Neural cell (in vitro differentiated cells): Measurements from ENCODE around the gene PBX4. TPM values are rescaled to one million over a fixed set of nuclear protein-coding genes. Genes with fewer than 3 reads are reported as not detected.

Source experiments
- H2AFZ ChIP-seq: fragments of 200-600, 300-800 bp; sonication (generic), shearing (Covaris generic); 2 replicates; pipeline ENCODE4 v1.6.0; 2014; ENCODE audit warnings: low read depth, mild to moderate bottlenecking, antibody characterized with exemption, low read length, moderate library complexity
- H3F3A ChIP-seq: fragments of 200-600 bp; shearing (Covaris generic); 2 replicates; pipeline ENCODE4 v1.6.1; 2016; ENCODE audit warnings: mild to moderate bottlenecking, moderate library complexity, mixed read lengths, antibody characterized with exemption, low read length; ENCODE audit not compliant: insufficient read depth, poor library complexity, severe bottlenecking
- H3K27ac ChIP-seq: fragments of 200-600, 300-800 bp; sonication (generic), shearing (Covaris generic); 2 replicates; pipeline ENCODE4 v1.5.1; 2014; ENCODE audit warnings: mild to moderate bottlenecking, low read length, moderate library complexity
- H3K27me3 ChIP-seq: fragments of 300-800, 200-600 bp; sonication (generic), shearing (Covaris generic); 2 replicates; pipeline ENCODE4 v1.6.0; 2014; ENCODE audit warnings: mild to moderate bottlenecking, low read depth, low read length, moderate library complexity; ENCODE audit not compliant: insufficient read depth
- H3K36me3 ChIP-seq: fragments of 300-800, 200-600 bp; sonication (generic), shearing (Covaris generic); 2 replicates; pipeline ENCODE4 v1.5.1; 2014; ENCODE audit warnings: mild to moderate bottlenecking, antibody characterized with exemption, low read length, moderate library complexity; ENCODE audit not compliant: insufficient read depth
- H3K4me2 ChIP-seq: fragments of 300-800, 200-600 bp; sonication (generic), shearing (Covaris generic); 2 replicates; pipeline ENCODE4 v1.6.0; 2014; ENCODE audit warnings: mild to moderate bottlenecking, low read length
- H3K4me3 ChIP-seq: fragments of 300-800, 200-600 bp; sonication (generic), shearing (Covaris generic); 2 replicates; pipeline ENCODE4 v1.5.1; 2014; ENCODE audit warnings: mild to moderate bottlenecking, low read length, moderate library complexity
- H3K79me2 ChIP-seq: fragments of 200-600 bp; shearing (Covaris generic); replicated peaks from 2 replicates; pipeline ENCODE4 v1.6.0; 2014; ENCODE audit warnings: mild to moderate bottlenecking, low read length, moderate library complexity; ENCODE audit not compliant: insufficient read depth
- H3K9ac ChIP-seq: fragments of 300-800, 200-600 bp; sonication (generic), shearing (Covaris generic); 2 replicates; pipeline ENCODE4 v1.6.1; 2016; ENCODE audit warnings: mild to moderate bottlenecking, low read length, mixed read lengths
- H3K9me2 ChIP-seq: fragments of 200-600 bp; shearing (Covaris generic); 2 replicates; pipeline ENCODE4 v1.6.1; 2016; ENCODE audit warnings: mild to moderate bottlenecking, low read length, mixed read lengths; ENCODE audit not compliant: insufficient read depth
- H3K9me3 ChIP-seq: fragments of 200-600, 300-800 bp; sonication (generic), shearing (Covaris generic); 2 replicates; pipeline ENCODE4 v1.6.1; 2016; ENCODE audit warnings: mild to moderate bottlenecking, mixed run types, low read length, moderate library complexity, mixed read lengths
- H4K20me1 ChIP-seq: fragments of 200-600 bp; shearing (Covaris generic); 2 replicates; pipeline ENCODE4 v1.6.1; 2016; ENCODE audit warnings: mild to moderate bottlenecking, mixed run types; ENCODE audit not compliant: insufficient read depth
- EP300 ChIP-seq: fragments of 450-650 bp; conservative IDR thresholded peaks from 2 replicates; pipeline ENCODE4 v1.6.1; 2014; ENCODE audit warnings: antibody characterized with exemption, mild to moderate bottlenecking, moderate library complexity; ENCODE audit not compliant: poor library complexity, severe bottlenecking
- EZH2 ChIP-seq: fragments of 200-600, 300-800 bp; shearing (Covaris generic), sonication (generic); IDR thresholded peaks from 2 replicates; pipeline ENCODE4 v1.6.1; 2014; ENCODE audit warnings: antibody characterized with exemption, low read length, borderline replicate concordance, mild to moderate bottlenecking; ENCODE audit not compliant: insufficient read depth, poor library complexity, severe bottlenecking
- MXI1 ChIP-seq: fragments of 450-650 bp; conservative IDR thresholded peaks from 2 replicates; pipeline ENCODE4 v1.6.1; 2014; ENCODE audit warnings: antibody characterized with exemption, mild to moderate bottlenecking; ENCODE audit not compliant: poor library complexity, severe bottlenecking
- POLR2AphosphoS5 ChIP-seq: IDR thresholded peaks from 2 replicates; pipeline ENCODE4 v1.6.1; 2012
- RAD21 ChIP-seq: fragments of 450-650 bp; conservative IDR thresholded peaks from 2 replicates; pipeline ENCODE4 v1.6.1; 2014; ENCODE audit warnings: antibody characterized with exemption, mild to moderate bottlenecking, moderate library complexity
- SMC3 ChIP-seq: fragments of 450-650 bp; conservative IDR thresholded peaks from 2 replicates; pipeline ENCODE4 v1.6.1; 2014; ENCODE audit warnings: antibody characterized with exemption, mild to moderate bottlenecking, moderate library complexity; ENCODE audit not compliant: poor library complexity
- TAF1 ChIP-seq: IDR thresholded peaks from 2 replicates; pipeline ENCODE4 v1.6.1; 2012; ENCODE audit warnings: low read depth
- polyA plus RNA-seq: library from polyadenylated mRNA; depleted of rRNA; stranded (reverse); fragments of >200 nt; gene quantifications from 2 replicates; pipeline ENCODE4 v1.2.3, GENCODE V29; 2014
- TF ChIP-seq, protein P1 (sequence below): IDR thresholded peaks from 2 replicates; pipeline ENCODE4 v1.6.1; 2012; ENCODE audit warnings: borderline replicate concordance
- TF ChIP-seq, protein P2 (sequence below): fragments of 450-650 bp; IDR thresholded peaks from 2 replicates; pipeline ENCODE4 v1.5.1; 2014; ENCODE audit warnings: antibody characterized with exemption, mild to moderate bottlenecking, moderate library complexity; ENCODE audit not compliant: poor library complexity, severe bottlenecking

PBX4 gene
- polyA plus RNA-seq, 1 donor from 2014 or later = 7.5 TPM

DNA sequence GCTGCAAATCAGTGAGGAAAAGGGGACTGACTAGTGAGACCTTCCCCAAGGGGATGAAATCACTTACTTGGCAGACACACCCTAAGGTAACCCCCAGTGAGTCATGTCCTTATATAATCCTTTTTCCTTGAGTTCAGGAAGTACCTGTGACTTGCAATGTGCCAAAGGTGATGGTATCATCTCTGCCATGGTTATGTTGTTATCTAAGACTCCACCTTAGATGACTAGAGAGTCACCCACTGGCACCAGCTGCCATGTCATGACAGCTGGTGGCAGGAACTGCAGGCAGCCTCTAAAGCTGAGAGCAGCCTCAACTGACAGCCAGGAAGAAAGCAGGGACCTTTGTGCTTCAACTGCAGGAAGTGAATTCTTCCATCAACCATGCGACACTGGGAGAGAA lies 12.5 kb downstream of the PBX4 start:
- Histone ChIP-seq H3K9ac (no peak overlapping the region), H3K36me3 (no peaks in the 10 kb centered on the region), H3K27ac (no peak overlapping the region), H4K20me1 (no peaks in the 10 kb centered on the region), H3K9me3 (no peaks in the 10 kb centered on the region), H3K4me3 (no peak overlapping the region), H3K4me2 (no peak overlapping the region), H3K27me3 (no peaks in the 10 kb centered on the region), H3K79me2 (no peaks in the 10 kb centered on the region), H2AFZ (no peak overlapping the region), H3F3A (no peaks in the 10 kb centered on the region), H3K9me2 (no peaks in the 10 kb centered on the region)
- TF ChIP-seq POLR2AphosphoS5 = no peak
- no peak for TF ChIP-seq TAF1
- no peak for TF ChIP-seq RAD21
- TF ChIP-seq, protein P1, sequence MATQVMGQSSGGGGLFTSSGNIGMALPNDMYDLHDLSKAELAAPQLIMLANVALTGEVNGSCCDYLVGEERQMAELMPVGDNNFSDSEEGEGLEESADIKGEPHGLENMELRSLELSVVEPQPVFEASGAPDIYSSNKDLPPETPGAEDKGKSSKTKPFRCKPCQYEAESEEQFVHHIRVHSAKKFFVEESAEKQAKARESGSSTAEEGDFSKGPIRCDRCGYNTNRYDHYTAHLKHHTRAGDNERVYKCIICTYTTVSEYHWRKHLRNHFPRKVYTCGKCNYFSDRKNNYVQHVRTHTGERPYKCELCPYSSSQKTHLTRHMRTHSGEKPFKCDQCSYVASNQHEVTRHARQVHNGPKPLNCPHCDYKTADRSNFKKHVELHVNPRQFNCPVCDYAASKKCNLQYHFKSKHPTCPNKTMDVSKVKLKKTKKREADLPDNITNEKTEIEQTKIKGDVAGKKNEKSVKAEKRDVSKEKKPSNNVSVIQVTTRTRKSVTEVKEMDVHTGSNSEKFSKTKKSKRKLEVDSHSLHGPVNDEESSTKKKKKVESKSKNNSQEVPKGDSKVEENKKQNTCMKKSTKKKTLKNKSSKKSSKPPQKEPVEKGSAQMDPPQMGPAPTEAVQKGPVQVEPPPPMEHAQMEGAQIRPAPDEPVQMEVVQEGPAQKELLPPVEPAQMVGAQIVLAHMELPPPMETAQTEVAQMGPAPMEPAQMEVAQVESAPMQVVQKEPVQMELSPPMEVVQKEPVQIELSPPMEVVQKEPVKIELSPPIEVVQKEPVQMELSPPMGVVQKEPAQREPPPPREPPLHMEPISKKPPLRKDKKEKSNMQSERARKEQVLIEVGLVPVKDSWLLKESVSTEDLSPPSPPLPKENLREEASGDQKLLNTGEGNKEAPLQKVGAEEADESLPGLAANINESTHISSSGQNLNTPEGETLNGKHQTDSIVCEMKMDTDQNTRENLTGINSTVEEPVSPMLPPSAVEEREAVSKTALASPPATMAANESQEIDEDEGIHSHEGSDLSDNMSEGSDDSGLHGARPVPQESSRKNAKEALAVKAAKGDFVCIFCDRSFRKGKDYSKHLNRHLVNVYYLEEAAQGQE = no peak
- TF ChIP-seq, protein P2, sequence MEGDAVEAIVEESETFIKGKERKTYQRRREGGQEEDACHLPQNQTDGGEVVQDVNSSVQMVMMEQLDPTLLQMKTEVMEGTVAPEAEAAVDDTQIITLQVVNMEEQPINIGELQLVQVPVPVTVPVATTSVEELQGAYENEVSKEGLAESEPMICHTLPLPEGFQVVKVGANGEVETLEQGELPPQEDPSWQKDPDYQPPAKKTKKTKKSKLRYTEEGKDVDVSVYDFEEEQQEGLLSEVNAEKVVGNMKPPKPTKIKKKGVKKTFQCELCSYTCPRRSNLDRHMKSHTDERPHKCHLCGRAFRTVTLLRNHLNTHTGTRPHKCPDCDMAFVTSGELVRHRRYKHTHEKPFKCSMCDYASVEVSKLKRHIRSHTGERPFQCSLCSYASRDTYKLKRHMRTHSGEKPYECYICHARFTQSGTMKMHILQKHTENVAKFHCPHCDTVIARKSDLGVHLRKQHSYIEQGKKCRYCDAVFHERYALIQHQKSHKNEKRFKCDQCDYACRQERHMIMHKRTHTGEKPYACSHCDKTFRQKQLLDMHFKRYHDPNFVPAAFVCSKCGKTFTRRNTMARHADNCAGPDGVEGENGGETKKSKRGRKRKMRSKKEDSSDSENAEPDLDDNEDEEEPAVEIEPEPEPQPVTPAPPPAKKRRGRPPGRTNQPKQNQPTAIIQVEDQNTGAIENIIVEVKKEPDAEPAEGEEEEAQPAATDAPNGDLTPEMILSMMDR = no peak
- TF ChIP-seq EZH2 = no peak
- no peak for TF ChIP-seq EP300
- no peak for TF ChIP-seq MXI1
- TF ChIP-seq SMC3 = no peak

DNA sequence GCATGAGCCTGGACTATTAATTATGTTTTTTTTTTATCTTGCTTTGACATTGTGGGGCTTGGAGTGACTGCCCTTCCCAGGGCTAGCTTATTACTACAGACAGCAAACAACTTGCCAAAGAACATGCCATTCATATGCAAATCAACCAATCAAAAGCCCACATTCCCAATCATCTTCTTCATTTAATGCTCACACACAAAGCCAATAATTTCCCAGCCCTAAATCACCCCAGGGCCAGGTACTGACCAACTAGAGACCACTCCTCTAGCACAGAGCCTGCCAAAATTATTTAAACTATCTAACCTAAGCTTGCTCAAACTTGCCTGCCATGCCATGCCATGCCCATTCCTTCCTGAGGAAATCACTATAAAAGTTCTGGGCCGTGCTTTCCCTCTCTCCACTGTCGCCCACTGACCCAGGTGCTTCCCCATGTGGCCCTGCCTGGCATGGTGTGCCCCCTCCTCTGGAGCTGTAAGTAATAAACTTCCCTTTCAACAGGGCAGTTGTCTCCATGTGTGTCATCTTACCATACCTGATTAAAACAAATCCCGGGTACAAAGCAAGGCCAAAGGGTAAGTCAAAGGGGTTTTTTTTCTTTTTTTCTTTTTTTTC lies 15.7 kb downstream of the PBX4 start:
- no peaks in the 10 kb centered on the region for H3K9me3 ChIP-seq
- H2AFZ ChIP-seq = no peak overlapping the region
- no peaks in the 10 kb centered on the region for H3K9me2 ChIP-seq
- no peak overlapping the region for H3K4me2 ChIP-seq
- H3K4me3 ChIP-seq = no peak overlapping the region
- no peaks in the 10 kb centered on the region for H3F3A ChIP-seq
- no peaks in the 10 kb centered on the region for H3K79me2 ChIP-seq
- H3K36me3 ChIP-seq = no peaks in the 10 kb centered on the region
- no peaks in the 10 kb centered on the region for H3K27me3 ChIP-seq
- H3K27ac ChIP-seq = no peak overlapping the region
- no peaks in the 10 kb centered on the region for H4K20me1 ChIP-seq
- TF ChIP-seq POLR2AphosphoS5 (no peak), MXI1 (no peak), SMC3 (no peak), EZH2 (no peak), EP300 (no peak), TAF1 (no peak), RAD21 (no peak)
- TF ChIP-seq, protein P1 = no peak
- TF ChIP-seq, protein P2 = no peak
- H3K9ac ChIP-seq = no peak overlapping the region
